Central memory CD4-positive, alpha-beta T cell (primary cell): ENCODE measurements around the gene VPS36.
"Not testable (repeated sequence)": the region's sequence is repeated elsewhere in the genome, so short reads cannot be mapped to it uniquely, and the experiment has no call there.

ENCODE experiments used
- DNase-seq: peaks from one replicate; pipeline ENCODE4 v3.0.0; 2022

Gene VPS36

DNA sequence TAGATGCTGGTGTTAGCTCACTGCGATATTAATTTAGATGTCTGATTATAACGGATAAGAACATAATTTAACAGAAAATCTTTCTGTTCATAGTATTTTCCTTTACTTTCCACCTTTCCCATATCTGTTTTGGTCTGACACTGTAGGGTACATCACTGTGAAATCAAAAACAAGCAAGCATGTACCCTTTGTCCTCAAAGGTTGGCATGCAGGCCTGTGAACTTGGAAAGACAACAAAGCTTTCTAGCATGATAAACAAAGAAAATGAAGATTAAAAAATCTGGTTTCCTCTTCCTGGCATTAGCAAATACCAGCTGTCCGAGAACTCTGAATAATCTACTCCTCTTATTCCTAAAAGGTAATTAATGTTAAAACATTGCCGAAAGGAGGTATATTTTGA lies 76.0 kb downstream of the VPS36 start:
- DNase-seq, result no peak

DNA sequence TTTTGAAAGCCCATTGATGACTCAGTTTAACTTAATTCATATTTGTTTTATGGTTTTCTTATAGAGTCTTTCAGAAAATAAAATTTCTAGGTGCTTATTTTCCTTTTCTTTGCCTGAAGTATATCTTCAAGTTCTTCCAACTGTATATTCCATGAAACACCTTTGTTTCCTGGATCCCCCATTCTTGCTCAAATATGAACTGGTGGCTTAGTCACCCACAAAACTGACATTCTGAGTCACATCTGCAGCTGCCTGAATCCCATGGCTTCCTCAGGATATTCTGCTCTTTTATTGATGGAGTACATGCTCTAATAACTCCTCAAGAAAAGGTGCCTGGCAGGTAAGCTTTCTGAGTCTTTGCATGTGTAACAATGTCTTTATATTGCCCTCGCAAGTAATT lies 77.2 kb downstream of the VPS36 start:
- DNase-seq, result not testable (repeated sequence)

DNA sequence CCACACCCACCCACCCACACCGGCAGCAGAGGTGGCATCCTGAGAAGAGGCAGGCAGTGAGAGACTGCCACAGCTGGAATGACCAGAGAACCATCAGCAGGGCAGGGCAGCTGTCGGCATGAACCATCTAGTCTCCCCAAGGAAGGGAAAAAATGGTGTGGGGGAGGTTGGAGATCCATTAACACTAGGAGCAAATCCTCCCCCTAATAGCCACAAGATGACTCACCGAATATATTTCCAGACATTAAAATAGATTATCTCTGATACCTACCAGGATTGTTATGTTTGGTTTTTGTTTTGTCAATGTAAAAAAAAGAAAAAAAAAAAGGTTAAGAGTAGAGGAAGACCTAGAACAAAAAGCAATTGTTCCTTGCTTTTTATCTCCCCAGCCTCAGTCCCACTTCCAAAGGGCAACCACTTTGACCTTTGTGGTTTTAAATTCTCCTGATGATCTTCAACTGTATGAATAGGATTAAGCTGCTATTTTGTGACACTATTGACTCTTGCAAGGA lies 78.6 kb downstream of the VPS36 start:
- no peak for DNase-seq

DNA sequence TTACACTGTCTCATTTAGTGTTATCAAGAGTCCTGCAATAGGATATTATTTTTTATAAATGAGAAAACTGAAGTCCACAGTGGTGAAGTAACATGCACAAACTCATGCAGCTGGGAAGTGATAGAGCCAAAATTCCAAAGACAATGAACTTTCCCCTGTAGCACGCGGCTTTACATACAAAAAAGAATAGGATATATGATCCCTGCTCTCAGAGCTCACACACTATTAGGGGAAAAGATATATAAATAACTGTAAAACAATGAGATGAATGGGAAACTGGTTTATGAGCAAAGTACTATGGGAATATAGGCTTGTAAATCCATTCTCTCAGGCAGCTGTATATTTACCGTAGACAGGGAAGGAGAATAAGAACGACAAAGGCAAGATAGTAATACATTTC lies 84.1 kb downstream of the VPS36 start:
- DNase-seq, result no peak
